ENCODE data around the gene RESP18. TPM values are rescaled to one million over a fixed set of nuclear protein-coding genes. Genes with fewer than 3 reads are reported as not detected.

Gene RESP18
- polyA plus RNA-seq, 4 donors = not detected

DNA sequence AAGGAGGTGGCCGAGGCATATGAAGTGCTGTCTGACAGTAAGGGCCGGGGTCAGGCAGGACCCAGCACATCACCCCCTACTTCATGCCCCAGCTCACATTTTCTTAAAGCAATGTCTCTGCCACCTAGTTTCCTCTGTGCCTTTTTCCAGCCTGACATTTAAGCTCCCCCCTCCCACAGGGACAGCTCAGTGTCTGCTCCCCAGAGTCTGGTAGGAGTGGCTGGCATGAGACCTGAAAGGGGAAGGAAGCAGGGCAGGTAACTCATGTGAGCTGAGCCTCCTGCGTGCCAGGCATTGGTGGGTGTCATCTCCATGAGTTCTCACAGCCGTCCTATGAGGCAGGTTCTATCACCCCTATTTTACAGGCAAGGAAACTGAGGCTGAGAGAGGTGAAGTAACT lies 51.9 kb downstream of the RESP18 start:
- no peak for DNase-seq (ENCODE audit: low read depth in 4 of 4, low spot score in 2 of 4)

DNA sequence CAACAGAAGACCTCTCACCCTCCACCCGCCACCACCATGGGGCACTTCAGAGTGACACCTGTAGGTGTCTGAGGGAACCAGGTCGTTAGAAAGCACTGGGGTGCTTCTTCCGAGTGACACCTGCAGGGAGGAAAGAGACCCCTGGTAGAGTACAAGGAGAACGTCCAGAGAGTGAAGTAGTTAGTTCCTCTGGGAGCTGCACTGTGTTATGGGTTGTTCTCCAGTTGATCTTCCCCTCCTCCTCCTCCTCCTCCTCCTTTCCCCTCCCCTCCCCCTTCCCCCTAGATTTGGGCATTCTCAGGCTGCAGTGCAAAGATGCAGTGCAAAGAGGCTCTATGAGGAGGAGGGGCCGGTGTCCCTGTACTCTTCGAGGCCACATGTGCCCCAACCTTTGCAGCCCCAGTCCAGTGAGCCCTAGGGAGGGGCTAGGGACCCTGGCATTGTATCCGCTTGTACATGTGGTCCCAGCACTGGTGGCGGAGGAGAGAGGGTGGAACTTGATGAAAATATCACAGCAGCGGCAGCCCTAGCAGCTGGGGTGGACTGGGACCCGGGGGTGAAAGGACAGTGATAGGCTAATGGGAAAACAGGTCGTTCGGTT lies 52.5 kb downstream of the RESP18 start:
- no peak for DNase-seq (ENCODE audit: low read depth in 4 of 4, low spot score in 2 of 4)

DNA sequence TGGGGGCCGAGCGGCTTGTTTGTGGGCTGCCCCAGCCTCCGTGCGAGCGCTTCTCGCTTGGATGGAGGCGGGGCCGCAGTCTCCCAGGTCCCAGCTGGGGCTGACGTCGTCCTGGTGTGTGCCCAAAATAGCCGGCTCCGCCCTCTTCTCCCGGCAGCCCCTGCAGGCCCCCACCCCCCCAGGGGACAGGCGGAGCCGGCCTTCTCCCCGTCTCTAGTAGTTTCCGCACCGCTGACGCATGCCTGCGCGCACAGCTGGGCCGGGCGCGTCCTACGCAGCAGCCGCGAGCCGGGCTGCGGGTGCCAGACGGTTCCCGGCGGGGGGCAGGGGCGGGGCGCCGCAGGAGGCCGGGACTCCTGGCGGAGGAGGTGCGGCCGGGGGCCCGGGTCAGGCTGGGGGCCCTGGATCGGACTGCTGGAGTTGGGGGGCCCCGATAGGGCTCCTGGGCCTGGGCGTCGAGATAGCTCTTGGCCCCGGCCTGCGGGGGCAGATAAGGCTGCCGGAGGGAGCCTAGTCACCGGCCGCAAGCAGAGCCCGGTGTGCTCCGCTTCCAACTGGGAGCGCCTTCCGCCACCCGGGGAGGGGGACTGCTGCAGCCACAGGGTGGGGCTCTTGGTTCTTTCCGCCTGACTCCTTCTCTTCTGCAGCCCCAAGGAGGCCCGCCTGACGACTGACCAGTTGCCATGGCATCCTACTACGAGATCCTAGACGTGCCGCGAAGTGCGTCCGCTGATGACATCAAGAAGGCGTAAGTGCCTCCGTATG lies 53.2 kb downstream of the RESP18 start, which contains the start of gene DNAJB2:
TSS of gene DNAJB2 (plus strand) at position 216 of the 765 bp plus-strand sequence. CDS start at position 684, 468 bp downstream.
- DNase-seq (ENCODE audit: low read depth in 4 of 4, low spot score in 2 of 4) = peak in 3 of 4 donors; percentile 94 to 96 (median 96)

- peak in 1 of 4 donors; percentile 36 for DNase-seq (ENCODE audit: low read depth in 4 of 4, low spot score in 2 of 4)
These were observed 53.8 kb downstream of the RESP18 start for GRCh38 chr2:219278655-219279150.

DNA sequence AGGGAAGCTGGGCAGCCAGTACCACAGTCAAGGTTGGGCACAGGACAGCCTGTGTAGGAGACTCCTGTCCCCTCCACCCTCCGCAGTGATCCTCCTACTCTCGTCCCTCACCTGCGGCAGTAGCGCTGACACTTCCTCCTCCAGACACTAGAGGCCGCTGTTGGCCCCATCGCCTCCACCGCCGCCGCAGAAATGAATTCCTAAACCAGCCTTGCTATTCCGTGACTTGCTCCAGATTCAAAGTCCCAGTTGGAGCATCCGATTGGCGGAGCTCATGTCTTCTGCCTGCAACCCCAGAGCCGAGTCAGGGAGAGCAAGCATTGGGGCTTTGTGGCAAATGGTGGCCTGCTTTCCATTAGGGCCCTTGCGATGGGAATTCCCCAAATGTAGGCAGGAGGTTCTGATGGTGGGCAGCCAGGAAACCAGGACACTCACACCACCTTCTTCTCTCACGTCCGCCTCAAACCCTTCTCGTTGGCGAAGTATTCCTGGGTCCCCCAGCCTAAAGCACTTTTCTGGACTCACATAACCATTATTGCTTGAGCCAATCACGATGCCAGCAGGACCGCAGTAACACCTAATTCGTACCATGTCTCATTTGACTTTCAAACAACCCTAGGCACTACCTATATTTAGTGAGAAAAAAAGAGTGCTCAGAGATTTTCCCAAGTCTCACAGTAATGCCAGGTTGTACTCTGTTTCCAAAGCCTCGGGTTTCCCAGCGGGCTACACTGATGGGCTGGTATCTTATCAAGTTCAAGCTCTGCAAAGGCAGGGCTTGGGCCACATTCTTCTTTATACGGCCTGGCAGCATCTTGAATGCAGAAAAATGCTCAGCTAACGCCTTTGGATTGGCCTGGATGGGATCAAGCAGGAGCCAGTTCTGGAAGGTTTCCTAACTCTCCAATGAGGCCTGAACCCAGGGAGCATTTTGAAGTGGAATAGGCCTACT lies 54.6 kb downstream of the RESP18 start:
- DNase-seq (ENCODE audit: low read depth in 4 of 4, low spot score in 2 of 4) = peak in 1 of 4 donors; percentile 73

Other genes starting within 250 kb of the RESP18 start
- 10 to 100 TPM; 17.5 to 20.3 (median 19.8) TPM for gene NHEJ1, start 171.9 kb downstream of the RESP18 start, polyA plus RNA-seq (ENCODE audit: insufficient read length in 4 of 4)
- gene SLC23A3, start 162.7 kb downstream of the RESP18 start, polyA plus RNA-seq (ENCODE audit: insufficient read length in 4 of 4) = 10 to 100 TPM; 10.8 to 30.1 (median 20.6) TPM
- gene CNPPD1, start 155.8 kb downstream of the RESP18 start, polyA plus RNA-seq (ENCODE audit: insufficient read length in 4 of 4) = 10 to 100 TPM; 61.9 to 75.0 (median 65.2) TPM
- gene RETREG2, start 154.5 kb downstream of the RESP18 start, polyA plus RNA-seq (ENCODE audit: insufficient read length in 4 of 4) = 100 to 1,000 TPM; 106 to 125 (median 120) TPM
- gene ZFAND2B, start 126.0 kb downstream of the RESP18 start, polyA plus RNA-seq (ENCODE audit: insufficient read length in 4 of 4) = 10 to 100 TPM; 34.0 to 51.5 (median 43.8) TPM
- 10 to 100 TPM; 34.8 to 50.4 (median 35.0) TPM for gene ABCB6, start 113.8 kb downstream of the RESP18 start, polyA plus RNA-seq (ENCODE audit: insufficient read length in 4 of 4)
- 10 to 100 TPM; 39.7 to 46.4 (median 42.8) TPM for gene ATG9A, start 103.1 kb downstream of the RESP18 start, polyA plus RNA-seq (ENCODE audit: insufficient read length in 4 of 4)
- 10 to 100 TPM; 36.0 to 86.5 (median 60.2) TPM for gene ANKZF1, start 102.9 kb downstream of the RESP18 start, polyA plus RNA-seq (ENCODE audit: insufficient read length in 4 of 4)
- 10 to 100 TPM; 16.5 to 24.9 (median 24.1) TPM for gene GLB1L, start 87.3 kb downstream of the RESP18 start, polyA plus RNA-seq (ENCODE audit: insufficient read length in 4 of 4)
- 10 to 100 TPM; 37.9 to 44.0 (median 41.0) TPM for gene STK16, start 87.3 kb downstream of the RESP18 start, polyA plus RNA-seq (ENCODE audit: insufficient read length in 4 of 4)
- gene TUBA4B, start 79.5 kb downstream of the RESP18 start, polyA plus RNA-seq (ENCODE audit: insufficient read length in 4 of 4) = under 1 TPM; 0.49 to 0.94 (median 0.86) TPM
- gene TUBA4A, start 78.8 kb downstream of the RESP18 start, polyA plus RNA-seq (ENCODE audit: insufficient read length in 4 of 4) = 10 to 100 TPM; 31.7 to 39.1 (median 33.6) TPM
- 10 to 100 TPM; 68.5 to 91.1 (median 75.5) TPM for gene DNAJB2, start 53.4 kb downstream of the RESP18 start, polyA plus RNA-seq (ENCODE audit: insufficient read length in 4 of 4)
- gene PTPRN, start 23.3 kb downstream of the RESP18 start, polyA plus RNA-seq (ENCODE audit: insufficient read length in 4 of 4) = under 1 TPM; 0.16 to 0.57 (median 0.22) TPM
- gene DNPEP, start 55.2 kb upstream of the RESP18 start, polyA plus RNA-seq (ENCODE audit: insufficient read length in 4 of 4) = 10 to 100 TPM; 54.3 to 73.8 (median 69.2) TPM
- gene DES, start 85.6 kb upstream of the RESP18 start, polyA plus RNA-seq (ENCODE audit: insufficient read length in 4 of 4) = 1 to 10 TPM; 7.4 to 9.3 (median 8.1) TPM
- 10 to 100 TPM; 10.7 to 18.1 (median 14.7) TPM for gene SPEG, start 102.1 kb upstream of the RESP18 start, polyA plus RNA-seq (ENCODE audit: insufficient read length in 4 of 4)
- 10 to 100 TPM; 32.8 to 41.9 (median 37.8) TPM for gene GMPPA, start 166.1 kb upstream of the RESP18 start, polyA plus RNA-seq (ENCODE audit: insufficient read length in 4 of 4)
- gene ASIC4, start 181.7 kb upstream of the RESP18 start, polyA plus RNA-seq (ENCODE audit: insufficient read length in 4 of 4) = under 1 TPM; 0.10 to 0.33 (median 0.17) TPM
- 10 to 100 TPM; 27.8 to 51.8 (median 34.8) TPM for gene CHPF, start 211.1 kb upstream of the RESP18 start, polyA plus RNA-seq (ENCODE audit: insufficient read length in 4 of 4)
- gene TMEM198, start 211.3 kb upstream of the RESP18 start, polyA plus RNA-seq (ENCODE audit: insufficient read length in 4 of 4) = 1 to 10 TPM; 2.7 to 5.0 (median 3.6) TPM
- gene OBSL1, start 238.8 kb upstream of the RESP18 start, polyA plus RNA-seq (ENCODE audit: insufficient read length in 4 of 4) = 100 to 1,000 TPM; 127 to 208 (median 175) TPM
- 1 to 10 TPM in 2 of 4 donors, under 1 TPM in 2; 0.46 to 2.4 (median 1.3) TPM for gene INHA, start 239.6 kb upstream of the RESP18 start, polyA plus RNA-seq (ENCODE audit: insufficient read length in 4 of 4)

All from left renal cortex interstitium (tissue), 4 donors.